Anterior cingulate cortex (tissue), 58 donors: ENCODE results near the gene MGAT4C.

ENCODE experiments used
- DNase-seq, 58 donors: peaks; one replicate each; lab custom pipeline; 2025; lab: John Stamatoyannopoulos, UW

MGAT4C gene

GRCh38 chr12:85996280-85996679 is 259.9 kb downstream of the MGAT4C start:
- no peak for DNase-seq

GRCh38 chr12:85993746-85994145 is 262.4 kb downstream of the MGAT4C start:
- DNase-seq: no peak

- no peak for DNase-seq
Measured at GRCh38 chr12:85985996-85986395, 270.2 kb downstream of the MGAT4C start.

GRCh38 chr12:85983601-85984000 is 272.6 kb downstream of the MGAT4C start:
- DNase-seq: no peak

GRCh38 chr12:85979641-85980040 is 276.6 kb downstream of the MGAT4C start:
- DNase-seq: no peak

GRCh38 chr12:85975716-85976115 is 280.5 kb downstream of the MGAT4C start:
- DNase-seq: no peak

- no peak for DNase-seq
Measured at GRCh38 chr12:85971800-85972199, 284.4 kb downstream of the MGAT4C start.

GRCh38 chr12:85968606-85969005 is 287.6 kb downstream of the MGAT4C start:
- DNase-seq: no peak

- DNase-seq: no peak
Measured at GRCh38 chr12:85963326-85963725, 292.9 kb downstream of the MGAT4C start.

GRCh38 chr12:85956081-85956480 is 300.1 kb downstream of the MGAT4C start:
- no peak for DNase-seq

- no peak for DNase-seq
Measured at GRCh38 chr12:85955127-85955526, 301.1 kb downstream of the MGAT4C start.

GRCh38 chr12:85951823-85952222 is 304.4 kb downstream of the MGAT4C start:
- no peak for DNase-seq

- DNase-seq: no peak
Measured at GRCh38 chr12:85949253-85949652, 306.9 kb downstream of the MGAT4C start.

- no peak for DNase-seq
Measured at GRCh38 chr12:85948340-85948739, 307.9 kb downstream of the MGAT4C start.

GRCh38 chr12:85947286-85947685 is 308.9 kb downstream of the MGAT4C start:
- no peak for DNase-seq

GRCh38 chr12:85946375-85946774 is 309.8 kb downstream of the MGAT4C start:
- DNase-seq: no peak

GRCh38 chr12:85927166-85927565 is 329.0 kb downstream of the MGAT4C start:
- no peak for DNase-seq

- DNase-seq: no peak
Measured at GRCh38 chr12:85923767-85924331, 332.3 kb downstream of the MGAT4C start.

GRCh38 chr12:85920324-85920947 is 335.8 kb downstream of the MGAT4C start:
- no peak for DNase-seq
